ENCODE data around the gene ZNF45. TPM values are rescaled to one million over a fixed set of nuclear protein-coding genes. Genes with fewer than 3 reads are reported as not detected.

The ZNF45 gene
- total RNA-seq, 1 experiment from 2014 or later = 15.2 TPM

DNA sequence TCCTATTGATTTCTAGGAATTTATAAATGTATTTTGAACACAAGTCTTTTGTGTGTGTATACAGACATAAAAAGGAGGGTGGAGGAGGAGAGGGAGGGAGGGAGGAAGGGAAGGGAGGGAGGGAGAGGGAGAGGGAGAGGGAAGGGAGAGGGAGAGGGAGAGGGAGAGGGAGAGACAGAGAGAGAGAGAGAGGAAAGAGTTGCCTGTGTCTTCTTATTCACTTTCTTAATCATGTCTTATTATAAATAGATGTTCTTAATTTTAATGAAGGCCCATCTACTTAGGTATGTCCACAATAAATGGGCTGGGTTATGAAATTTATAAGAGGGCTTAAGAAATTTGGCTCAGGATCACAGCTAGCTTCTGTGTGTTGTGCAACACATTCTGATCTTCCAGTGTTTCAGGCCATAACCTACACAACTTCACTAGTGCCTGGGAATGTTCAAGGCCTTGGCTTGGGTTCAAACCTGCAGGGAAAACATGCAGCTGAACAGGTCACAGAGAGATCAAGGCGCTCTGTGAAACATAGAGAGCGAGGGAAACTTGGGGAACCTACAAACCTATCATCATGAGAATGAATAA, 39.3 kb downstream of the ZNF45 start:
- H3K79me2 ChIP-seq (ENCODE audit: insufficient read depth, low read length) = no peaks in the 10 kb centered on the region

More for the DNA sequence above, 39.3 kb downstream of the ZNF45 start:
- Histone ChIP-seq H3K4me1 (ENCODE audit: control insufficient read depth in 1 of 2, insufficient read depth in 2 of 2, low read length in 2 of 2) (no peaks in the 10 kb centered on the region), H3K9me2 (ENCODE audit: insufficient read depth) (no peaks in the 10 kb centered on the region), H3K9ac (ENCODE audit: low read length) (no peak overlapping the region), H3K4me2 (ENCODE audit: low read length) (no peak overlapping the region), H3K9me3 (ENCODE audit: control insufficient read depth in 1 of 2, insufficient read depth in 1 of 2, low read depth in 1 of 2, low read length in 2 of 2) (peaks cover 0 to 5% of the 10 kb centered on the region in 2 experiments; a peak in 1 of 4 replicates), H3K27me3 (ENCODE audit: insufficient read depth, low read length) (no peaks in the 10 kb centered on the region), H2AFZ (ENCODE audit: low read depth, low read length, poor library complexity, severe bottlenecking) (no peak overlapping the region), H4K20me1 (ENCODE audit: insufficient read depth) (no peaks in the 10 kb centered on the region), H3K4me3 (replicated peaks in 1 of 2; ENCODE audit: low read depth in 1 of 2, low read length in 2 of 2) (no peak overlapping the region), H3K36me3 (ENCODE audit: control insufficient read depth in 1 of 2, insufficient read depth in 2 of 2, low read length in 2 of 2) (no peaks in the 10 kb centered on the region), H3K27ac (ENCODE audit: low read depth, low read length) (no peak overlapping the region)
- no peak for ATAC-seq
- RAD21 ChIA-PET (ENCODE audit: low non-redundant PET in 1 of 2, low total read pairs in 2 of 2, uncharacterized antibody in 2 of 2, unreplicated experiment in 2 of 2) = no interaction called here
- TF ChIP-seq JUND (IDR thresholded peaks at IDR 0.05) = no peak
- TF ChIP-seq, protein P1, sequence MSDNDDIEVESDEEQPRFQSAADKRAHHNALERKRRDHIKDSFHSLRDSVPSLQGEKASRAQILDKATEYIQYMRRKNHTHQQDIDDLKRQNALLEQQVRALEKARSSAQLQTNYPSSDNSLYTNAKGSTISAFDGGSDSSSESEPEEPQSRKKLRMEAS (IDR thresholded peaks at IDR 0.05) = no peak
- TF ChIP-seq ZFX (IDR thresholded peaks at IDR 0.05) = no peak
- no peak for TF ChIP-seq RAD21 (IDR thresholded peaks at IDR 0.05; ENCODE audit: low read depth)
- TF ChIP-seq SIN3A (IDR thresholded peaks at IDR 0.05; ENCODE audit: low read depth) = no peak
- no peak for TF ChIP-seq POLR2A (IDR thresholded peaks at IDR 0.05; ENCODE audit: borderline replicate concordance, extremely low read depth, insufficient read depth, insufficient read length)
- no peak for TF ChIP-seq EZH2 (IDR thresholded peaks at IDR 0.05)
- no peak for TF ChIP-seq SP1 (IDR thresholded peaks at IDR 0.05; ENCODE audit: low read depth)
- TF ChIP-seq TCF7L2 (IDR thresholded peaks at IDR 0.05; ENCODE audit: borderline replicate concordance, extremely low read depth, insufficient read depth, insufficient read length) = no peak
- TF ChIP-seq, protein P2, sequence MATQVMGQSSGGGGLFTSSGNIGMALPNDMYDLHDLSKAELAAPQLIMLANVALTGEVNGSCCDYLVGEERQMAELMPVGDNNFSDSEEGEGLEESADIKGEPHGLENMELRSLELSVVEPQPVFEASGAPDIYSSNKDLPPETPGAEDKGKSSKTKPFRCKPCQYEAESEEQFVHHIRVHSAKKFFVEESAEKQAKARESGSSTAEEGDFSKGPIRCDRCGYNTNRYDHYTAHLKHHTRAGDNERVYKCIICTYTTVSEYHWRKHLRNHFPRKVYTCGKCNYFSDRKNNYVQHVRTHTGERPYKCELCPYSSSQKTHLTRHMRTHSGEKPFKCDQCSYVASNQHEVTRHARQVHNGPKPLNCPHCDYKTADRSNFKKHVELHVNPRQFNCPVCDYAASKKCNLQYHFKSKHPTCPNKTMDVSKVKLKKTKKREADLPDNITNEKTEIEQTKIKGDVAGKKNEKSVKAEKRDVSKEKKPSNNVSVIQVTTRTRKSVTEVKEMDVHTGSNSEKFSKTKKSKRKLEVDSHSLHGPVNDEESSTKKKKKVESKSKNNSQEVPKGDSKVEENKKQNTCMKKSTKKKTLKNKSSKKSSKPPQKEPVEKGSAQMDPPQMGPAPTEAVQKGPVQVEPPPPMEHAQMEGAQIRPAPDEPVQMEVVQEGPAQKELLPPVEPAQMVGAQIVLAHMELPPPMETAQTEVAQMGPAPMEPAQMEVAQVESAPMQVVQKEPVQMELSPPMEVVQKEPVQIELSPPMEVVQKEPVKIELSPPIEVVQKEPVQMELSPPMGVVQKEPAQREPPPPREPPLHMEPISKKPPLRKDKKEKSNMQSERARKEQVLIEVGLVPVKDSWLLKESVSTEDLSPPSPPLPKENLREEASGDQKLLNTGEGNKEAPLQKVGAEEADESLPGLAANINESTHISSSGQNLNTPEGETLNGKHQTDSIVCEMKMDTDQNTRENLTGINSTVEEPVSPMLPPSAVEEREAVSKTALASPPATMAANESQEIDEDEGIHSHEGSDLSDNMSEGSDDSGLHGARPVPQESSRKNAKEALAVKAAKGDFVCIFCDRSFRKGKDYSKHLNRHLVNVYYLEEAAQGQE (IDR thresholded peaks at IDR 0.05; ENCODE audit: low read depth) = no peak
- no peak for TF ChIP-seq YY1 (IDR thresholded peaks at IDR 0.05; ENCODE audit: extremely low read depth, insufficient replicate concordance, low read depth, low read length)
- TF ChIP-seq CBX3 (IDR thresholded peaks at IDR 0.05; ENCODE audit: low read depth) = no peak
- TF ChIP-seq EZH2phosphoT487 (IDR thresholded peaks at IDR 0.05; ENCODE audit: borderline replicate concordance) = no peak
- no peak for TF ChIP-seq EGR1 (IDR thresholded peaks at IDR 0.05; ENCODE audit: low read depth)
- TF ChIP-seq, protein P3, sequence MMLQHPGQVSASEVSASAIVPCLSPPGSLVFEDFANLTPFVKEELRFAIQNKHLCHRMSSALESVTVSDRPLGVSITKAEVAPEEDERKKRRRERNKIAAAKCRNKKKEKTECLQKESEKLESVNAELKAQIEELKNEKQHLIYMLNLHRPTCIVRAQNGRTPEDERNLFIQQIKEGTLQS (IDR thresholded peaks at IDR 0.05) = no peak
- no peak for TF ChIP-seq FOSL1 (IDR thresholded peaks at IDR 0.05; ENCODE audit: low read depth)
- TF ChIP-seq ZNF274 (IDR thresholded peaks at IDR 0.05; ENCODE audit: low read depth, low read length) = no peak
- DNase-seq (ENCODE audit: low read depth, low spot score) = no peak
- CTCF ChIA-PET = no interaction called here
- no TSS peak for BruUV-seq (replicated peaks)
- POLR2A ChIA-PET = no interaction called here
- intact Hi-C loops (cut with micrococcal nuclease) = no loop called here

Measured in HCT116 (cell line).